GM23338 (cell line): ENCODE data around the gene SLFN13. TPM values are rescaled to one million over a fixed set of nuclear protein-coding genes. Genes with fewer than 3 reads are reported as not detected.

Experiments used
- ATAC-seq: fragments of 200-7000 bp; cut with Tn5 transposase; 3 replicates; pipeline ENCODE4 v1.9.1; 2020
- DNase-seq: peaks from one replicate; pipeline ENCODE4 v3.0.0-alpha.2; 2015; ENCODE audit warnings: low spot score
- H2AFZ ChIP-seq: fragments of 200-600 bp; sonication (generic); 2 replicates; pipeline ENCODE4 v1.8.0; 2016; ENCODE audit warnings: antibody characterized with exemption, mild to moderate bottlenecking, moderate library complexity
- H3F3A ChIP-seq: fragments of 200-600 bp; sonication (generic); replicated peaks from 2 replicates; pipeline ENCODE4 v1.8.0; 2017; ENCODE audit warnings: antibody characterized with exemption, mixed run types, low read depth
- H3K27ac ChIP-seq: fragments of 200-600 bp; sonication (generic); 2 replicates; pipeline ENCODE4 v1.6.1; 2016; ENCODE audit warnings: low read depth
- H3K27me3 ChIP-seq: fragments of 200-600 bp; sonication (generic); 2 replicates; pipeline ENCODE4 v1.8.0; 2016; ENCODE audit warnings: mild to moderate bottlenecking, mixed run types, moderate library complexity; ENCODE audit not compliant: insufficient read depth
- H3K36me3 ChIP-seq: fragments of 200-600 bp; sonication (generic); 2 replicates; pipeline ENCODE4 v1.8.0; 2016; ENCODE audit warnings: mild to moderate bottlenecking; ENCODE audit not compliant: insufficient read depth
- H3K4me1 ChIP-seq: fragments of 200-600 bp; sonication (generic); 2 replicates; pipeline ENCODE4 v1.8.0; 2016; ENCODE audit warnings: mild to moderate bottlenecking, moderate library complexity; ENCODE audit not compliant: insufficient read depth
- H3K4me2 ChIP-seq: fragments of 200-600 bp; sonication (generic); 2 replicates; pipeline ENCODE4 v1.7.1; 2017; ENCODE audit warnings: mixed run types
- H3K4me3 ChIP-seq: fragments of 200-600 bp; sonication (generic); 2 replicates; pipeline ENCODE4 v1.6.1; 2016; ENCODE audit warnings: mixed run types
- H3K79me2 ChIP-seq: fragments of 200-600 bp; sonication (generic); replicated peaks from 2 replicates; pipeline ENCODE4 v1.8.0; 2017; ENCODE audit warnings: mild to moderate bottlenecking; ENCODE audit not compliant: insufficient read depth
- H3K9me2 ChIP-seq: fragments of 200-600 bp; sonication (generic); 2 replicates; pipeline ENCODE4 v1.8.0; 2017; ENCODE audit not compliant: insufficient read depth
- H4K20me1 ChIP-seq: fragments of 200-600 bp; sonication (generic); replicated peaks from 2 replicates; pipeline ENCODE4 v1.8.0; 2017; ENCODE audit warnings: mild to moderate bottlenecking; ENCODE audit not compliant: insufficient read depth
- H3K27ac Mint-ChIP-seq: 2 replicates; pipeline ENCODE4 v1.8.0; 2020; ENCODE audit warnings: inconsistent platforms, mild to moderate bottlenecking, moderate library complexity, mixed read lengths
- H3K27me3 Mint-ChIP-seq: 3 replicates; pipeline ENCODE4 v1.8.0; 2022; ENCODE audit warnings: low read depth, mild to moderate bottlenecking, moderate library complexity, mixed read lengths, inconsistent platforms; ENCODE audit not compliant: insufficient read depth, poor library complexity
- H3K36me3 Mint-ChIP-seq: 3 replicates; pipeline ENCODE4 v1.8.0; 2021; ENCODE audit warnings: low read depth, mild to moderate bottlenecking, inconsistent platforms, moderate library complexity, mixed read lengths
- H3K4me1 Mint-ChIP-seq: 3 replicates; pipeline ENCODE4 v1.8.0; 2020; ENCODE audit warnings: mild to moderate bottlenecking, inconsistent platforms, mixed read lengths
- H3K4me3 Mint-ChIP-seq: 3 replicates; pipeline ENCODE4 v1.8.0; 2021; ENCODE audit warnings: moderate library complexity, mild to moderate bottlenecking, inconsistent platforms, mixed read lengths
- H3K9me3 Mint-ChIP-seq: 3 replicates; pipeline ENCODE4 v1.8.0; 2020; ENCODE audit warnings: moderate library complexity, mild to moderate bottlenecking, inconsistent platforms, mixed read lengths
- CREB1 ChIP-seq: fragments of 250-450 bp; sonication (Bioruptor Pico); IDR thresholded peaks from 2 replicates; pipeline ENCODE4 v1.5.0; 2020; ENCODE audit warnings: low read depth, mild to moderate bottlenecking, moderate library complexity
- CTCF ChIP-seq, 2 experiments: fragments of 200-600 bp in 1 of 2; sonication (generic) in 1 of 2; conservative IDR thresholded peaks; 2 replicates each; pipeline versions ENCODE4 v1.5.1 to v1.6.1; 2016 to 2017; ENCODE audit warnings: antibody characterized with exemption in 2 of 2, low read depth in 2 of 2, mild to moderate bottlenecking in 2 of 2, moderate library complexity in 1 of 2
- EZH2phosphoT487 ChIP-seq: fragments of 200-600 bp; sonication (generic); IDR thresholded peaks from one replicate; pipeline ENCODE4 v1.8.1; 2018; ENCODE audit warnings: antibody characterized with exemption; ENCODE audit not compliant: unreplicated experiment
- JUNB ChIP-seq: IDR thresholded peaks from one replicate; pipeline ENCODE4 v1.6.1; 2016; ENCODE audit warnings: antibody characterized with exemption; ENCODE audit not compliant: unreplicated experiment
- NANOG ChIP-seq: IDR thresholded peaks from 2 replicates; pipeline ENCODE4 v1.6.1; 2016; ENCODE audit warnings: antibody characterized with exemption, borderline replicate concordance
- POLR2AphosphoS5 ChIP-seq: IDR thresholded peaks from 2 replicates; pipeline ENCODE4 v1.6.1; 2016; ENCODE audit warnings: antibody characterized with exemption, low read depth
- STAT1 ChIP-seq: IDR thresholded peaks from one replicate; pipeline ENCODE4 v1.6.1; 2016; ENCODE audit warnings: antibody characterized with exemption; ENCODE audit not compliant: unreplicated experiment
- ZNF114 ChIP-seq: fragments of 250-450 bp; sonication (Bioruptor Pico); IDR thresholded peaks from 2 replicates; pipeline ENCODE4 v1.5.0; 2020; ENCODE audit warnings: mild to moderate bottlenecking, moderate library complexity
- ZNF331 ChIP-seq: fragments of 250-450 bp; sonication (Bioruptor Pico); IDR thresholded peaks from 2 replicates; pipeline ENCODE4 v1.5.0; 2020; ENCODE audit warnings: low read depth, mild to moderate bottlenecking, moderate library complexity
- polyA plus RNA-seq: library from polyadenylated mRNA; unstranded; fragments of >200 nt; fragmentation: Nextera tagmentation; extraction: Ambion mirVana; gene quantifications from 2 replicates; pipeline ENCODE4 v1.2.1, GENCODE V29; 2016
- total RNA-seq: library from RNA; depleted of rRNA; stranded (reverse); fragments of >200 nt; shearing (Covaris generic); gene quantifications from 2 replicates; pipeline ENCODE4 v1.2.3, GENCODE V29; 2014
- TF ChIP-seq, protein P1 (sequence below): IDR thresholded peaks from one replicate; pipeline ENCODE4 v1.6.1; 2018; ENCODE audit warnings: antibody characterized with exemption; ENCODE audit not compliant: unreplicated experiment
- TF ChIP-seq, protein P2 (sequence below): IDR thresholded peaks from 2 replicates; pipeline ENCODE4 v1.6.1; 2016; ENCODE audit warnings: antibody characterized with exemption
- TF ChIP-seq, protein P3 (sequence below): fragments of 250-450 bp; sonication (Bioruptor Pico); IDR thresholded peaks from 2 replicates; pipeline ENCODE4 v1.5.0; 2020; ENCODE audit warnings: mild to moderate bottlenecking, moderate library complexity

SLFN13 gene
- total and polyA plus RNA-seq, 2 experiments from 2014 or later: 1.0 to 3.1 TPM

- no peak overlapping the region for H3K27ac Mint-ChIP-seq
- no peaks in the 10 kb centered on the region for H3K9me3 Mint-ChIP-seq
- H3K27ac ChIP-seq: no peak overlapping the region
- no peaks in the 10 kb centered on the region for H3F3A ChIP-seq
- H3K27me3 Mint-ChIP-seq: peaks cover 5% of the 10 kb centered on the region
- no peaks in the 10 kb centered on the region; the same call in 1 of the 2 replicates for H3K9me2 ChIP-seq
- H3K4me2 ChIP-seq: no peak overlapping the region
- peaks cover 5% of the 10 kb centered on the region; the same call in 1 of the 2 replicates for H4K20me1 ChIP-seq
- ATAC-seq (no peak), DNase-seq (no peak)
- no peak overlapping the region for H3K4me3 Mint-ChIP-seq
- 0 out of 2 replicates have a peak, but pooled peaks cover 8% of the 10 kb centered on the region for H3K27me3 ChIP-seq
- peaks cover 18% of the 10 kb centered on the region for H3K4me1 Mint-ChIP-seq
- no peak overlapping the region for H2AFZ ChIP-seq
- TF ChIP-seq STAT1: no peak
- TF ChIP-seq POLR2AphosphoS5: no peak
- TF ChIP-seq NANOG: no peak
- no peak for TF ChIP-seq CTCF (conservative IDR thresholded peaks at IDR 0.05; ENCODE audit: low read depth in 2 of 2)
- no peak for TF ChIP-seq ZNF114 (CRISPR knock-in tag)
- TF ChIP-seq JUNB: no peak
- TF ChIP-seq, protein P1, sequence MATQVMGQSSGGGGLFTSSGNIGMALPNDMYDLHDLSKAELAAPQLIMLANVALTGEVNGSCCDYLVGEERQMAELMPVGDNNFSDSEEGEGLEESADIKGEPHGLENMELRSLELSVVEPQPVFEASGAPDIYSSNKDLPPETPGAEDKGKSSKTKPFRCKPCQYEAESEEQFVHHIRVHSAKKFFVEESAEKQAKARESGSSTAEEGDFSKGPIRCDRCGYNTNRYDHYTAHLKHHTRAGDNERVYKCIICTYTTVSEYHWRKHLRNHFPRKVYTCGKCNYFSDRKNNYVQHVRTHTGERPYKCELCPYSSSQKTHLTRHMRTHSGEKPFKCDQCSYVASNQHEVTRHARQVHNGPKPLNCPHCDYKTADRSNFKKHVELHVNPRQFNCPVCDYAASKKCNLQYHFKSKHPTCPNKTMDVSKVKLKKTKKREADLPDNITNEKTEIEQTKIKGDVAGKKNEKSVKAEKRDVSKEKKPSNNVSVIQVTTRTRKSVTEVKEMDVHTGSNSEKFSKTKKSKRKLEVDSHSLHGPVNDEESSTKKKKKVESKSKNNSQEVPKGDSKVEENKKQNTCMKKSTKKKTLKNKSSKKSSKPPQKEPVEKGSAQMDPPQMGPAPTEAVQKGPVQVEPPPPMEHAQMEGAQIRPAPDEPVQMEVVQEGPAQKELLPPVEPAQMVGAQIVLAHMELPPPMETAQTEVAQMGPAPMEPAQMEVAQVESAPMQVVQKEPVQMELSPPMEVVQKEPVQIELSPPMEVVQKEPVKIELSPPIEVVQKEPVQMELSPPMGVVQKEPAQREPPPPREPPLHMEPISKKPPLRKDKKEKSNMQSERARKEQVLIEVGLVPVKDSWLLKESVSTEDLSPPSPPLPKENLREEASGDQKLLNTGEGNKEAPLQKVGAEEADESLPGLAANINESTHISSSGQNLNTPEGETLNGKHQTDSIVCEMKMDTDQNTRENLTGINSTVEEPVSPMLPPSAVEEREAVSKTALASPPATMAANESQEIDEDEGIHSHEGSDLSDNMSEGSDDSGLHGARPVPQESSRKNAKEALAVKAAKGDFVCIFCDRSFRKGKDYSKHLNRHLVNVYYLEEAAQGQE: no peak
- TF ChIP-seq ZNF331 (CRISPR knock-in tag): no peak
- TF ChIP-seq, protein P2, sequence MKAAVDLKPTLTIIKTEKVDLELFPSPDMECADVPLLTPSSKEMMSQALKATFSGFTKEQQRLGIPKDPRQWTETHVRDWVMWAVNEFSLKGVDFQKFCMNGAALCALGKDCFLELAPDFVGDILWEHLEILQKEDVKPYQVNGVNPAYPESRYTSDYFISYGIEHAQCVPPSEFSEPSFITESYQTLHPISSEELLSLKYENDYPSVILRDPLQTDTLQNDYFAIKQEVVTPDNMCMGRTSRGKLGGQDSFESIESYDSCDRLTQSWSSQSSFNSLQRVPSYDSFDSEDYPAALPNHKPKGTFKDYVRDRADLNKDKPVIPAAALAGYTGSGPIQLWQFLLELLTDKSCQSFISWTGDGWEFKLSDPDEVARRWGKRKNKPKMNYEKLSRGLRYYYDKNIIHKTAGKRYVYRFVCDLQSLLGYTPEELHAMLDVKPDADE: no peak
- TF ChIP-seq, protein P3, sequence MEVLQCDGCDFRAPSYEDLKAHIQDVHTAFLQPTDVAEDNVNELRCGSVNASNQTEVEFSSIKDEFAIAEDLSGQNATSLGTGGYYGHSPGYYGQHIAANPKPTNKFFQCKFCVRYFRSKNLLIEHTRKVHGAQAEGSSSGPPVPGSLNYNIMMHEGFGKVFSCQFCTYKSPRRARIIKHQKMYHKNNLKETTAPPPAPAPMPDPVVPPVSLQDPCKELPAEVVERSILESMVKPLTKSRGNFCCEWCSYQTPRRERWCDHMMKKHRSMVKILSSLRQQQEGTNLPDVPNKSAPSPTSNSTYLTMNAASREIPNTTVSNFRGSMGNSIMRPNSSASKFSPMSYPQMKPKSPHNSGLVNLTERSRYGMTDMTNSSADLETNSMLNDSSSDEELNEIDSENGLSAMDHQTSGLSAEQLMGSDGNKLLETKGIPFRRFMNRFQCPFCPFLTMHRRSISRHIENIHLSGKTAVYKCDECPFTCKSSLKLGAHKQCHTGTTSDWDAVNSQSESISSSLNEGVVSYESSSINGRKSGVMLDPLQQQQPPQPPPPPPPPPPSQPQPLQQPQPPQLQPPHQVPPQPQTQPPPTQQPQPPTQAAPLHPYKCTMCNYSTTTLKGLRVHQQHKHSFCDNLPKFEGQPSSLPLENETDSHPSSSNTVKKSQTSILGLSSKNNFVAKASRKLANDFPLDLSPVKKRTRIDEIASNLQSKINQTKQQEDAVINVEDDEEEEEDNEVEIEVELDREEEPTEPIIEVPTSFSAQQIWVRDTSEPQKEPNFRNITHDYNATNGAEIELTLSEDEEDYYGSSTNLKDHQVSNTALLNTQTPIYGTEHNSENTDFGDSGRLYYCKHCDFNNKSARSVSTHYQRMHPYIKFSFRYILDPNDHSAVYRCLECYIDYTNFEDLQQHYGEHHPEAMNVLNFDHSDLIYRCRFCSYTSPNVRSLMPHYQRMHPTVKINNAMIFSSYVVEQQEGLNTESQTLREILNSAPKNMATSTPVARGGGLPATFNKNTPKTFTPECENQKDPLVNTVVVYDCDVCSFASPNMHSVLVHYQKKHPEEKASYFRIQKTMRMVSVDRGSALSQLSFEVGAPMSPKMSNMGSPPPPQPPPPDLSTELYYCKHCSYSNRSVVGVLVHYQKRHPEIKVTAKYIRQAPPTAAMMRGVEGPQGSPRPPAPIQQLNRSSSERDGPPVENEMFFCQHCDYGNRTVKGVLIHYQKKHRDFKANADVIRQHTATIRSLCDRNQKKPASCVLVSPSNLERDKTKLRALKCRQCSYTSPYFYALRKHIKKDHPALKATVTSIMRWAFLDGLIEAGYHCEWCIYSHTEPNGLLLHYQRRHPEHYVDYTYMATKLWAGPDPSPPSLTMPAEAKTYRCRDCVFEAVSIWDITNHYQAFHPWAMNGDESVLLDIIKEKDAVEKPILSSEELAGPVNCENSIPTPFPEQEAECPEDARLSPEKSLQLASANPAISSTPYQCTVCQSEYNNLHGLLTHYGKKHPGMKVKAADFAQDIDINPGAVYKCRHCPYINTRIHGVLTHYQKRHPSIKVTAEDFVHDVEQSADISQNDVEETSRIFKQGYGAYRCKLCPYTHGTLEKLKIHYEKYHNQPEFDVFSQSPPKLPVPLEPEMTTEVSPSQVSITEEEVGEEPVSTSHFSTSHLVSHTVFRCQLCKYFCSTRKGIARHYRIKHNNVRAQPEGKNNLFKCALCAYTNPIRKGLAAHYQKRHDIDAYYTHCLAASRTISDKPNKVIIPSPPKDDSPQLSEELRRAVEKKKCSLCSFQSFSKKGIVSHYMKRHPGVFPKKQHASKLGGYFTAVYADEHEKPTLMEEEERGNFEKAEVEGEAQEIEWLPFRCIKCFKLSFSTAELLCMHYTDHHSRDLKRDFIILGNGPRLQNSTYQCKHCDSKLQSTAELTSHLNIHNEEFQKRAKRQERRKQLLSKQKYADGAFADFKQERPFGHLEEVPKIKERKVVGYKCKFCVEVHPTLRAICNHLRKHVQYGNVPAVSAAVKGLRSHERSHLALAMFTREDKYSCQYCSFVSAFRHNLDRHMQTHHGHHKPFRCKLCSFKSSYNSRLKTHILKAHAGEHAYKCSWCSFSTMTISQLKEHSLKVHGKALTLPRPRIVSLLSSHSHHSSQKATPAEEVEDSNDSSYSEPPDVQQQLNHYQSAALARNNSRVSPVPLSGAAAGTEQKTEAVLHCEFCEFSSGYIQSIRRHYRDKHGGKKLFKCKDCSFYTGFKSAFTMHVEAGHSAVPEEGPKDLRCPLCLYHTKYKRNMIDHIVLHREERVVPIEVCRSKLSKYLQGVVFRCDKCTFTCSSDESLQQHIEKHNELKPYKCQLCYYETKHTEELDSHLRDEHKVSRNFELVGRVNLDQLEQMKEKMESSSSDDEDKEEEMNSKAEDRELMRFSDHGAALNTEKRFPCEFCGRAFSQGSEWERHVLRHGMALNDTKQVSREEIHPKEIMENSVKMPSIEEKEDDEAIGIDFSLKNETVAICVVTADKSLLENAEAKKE (CRISPR knock-in tag): no peak
- TF ChIP-seq EZH2phosphoT487: no peak
- TF ChIP-seq CREB1 (CRISPR knock-in tag): no peak
- no peak overlapping the region for H3K4me3 ChIP-seq
- no peaks in the 10 kb centered on the region for H3K36me3 Mint-ChIP-seq
- H3K79me2 ChIP-seq: no peaks in the 10 kb centered on the region
- no peaks in the 10 kb centered on the region for H3K36me3 ChIP-seq
- H3K4me1 ChIP-seq: peaks cover 7% of the 10 kb centered on the region
Observed at GRCh38 chr17:35387496-35387895, 61.1 kb downstream of the SLFN13 start.
